ENCODE measurements around the gene SLC4A2. TPM values are rescaled to one million over a fixed set of nuclear protein-coding genes. Genes with fewer than 3 reads are reported as not detected.

SLC4A2 gene
- total RNA-seq, 3 donors from 2014 or later (not counting 1 experiment from before 2014, with no cell fraction given), result 60.4 to 87.3 (median 66.1) TPM

- DNase-seq, result no peak
- peak overlapping the region; percentile 74 for H3K4me3 Mint-ChIP-seq
- Histone ChIP-seq H3K4me1 (ENCODE audit: control insufficient read depth, insufficient read depth, low read length) (peaks cover 50% of the 10 kb centered on the region), H3K36me3 (ENCODE audit: control insufficient read depth, insufficient read depth, low read length) (no peaks in the 10 kb centered on the region), H3K4me3 (ENCODE audit: low read length) (peak overlapping the region; percentile 37), H3K27me3 (ENCODE audit: control insufficient read depth, insufficient read depth, low read length) (no peaks in the 10 kb centered on the region), H3K9me3 (ENCODE audit: control insufficient read depth, insufficient read depth, low read length) (no peaks in the 10 kb centered on the region), H3K27ac (ENCODE audit: low read length) (peak overlapping the region; percentile 62)
- no peaks in the 10 kb centered on the region for H3K36me3 Mint-ChIP-seq
- H3K4me1 Mint-ChIP-seq, result peaks cover 42 to 48% of the 10 kb centered on the region in 2 donors
- intact Hi-C loops (cut with micrococcal nuclease), result no loop called here
- TF ChIP-seq CTCF (IDR thresholded peaks at IDR 0.05), result no peak
- 38% methylated on average over 15 of the region's 16 CpGs for WGBS (ENCODE audit: insufficient coverage)
- H3K27me3 Mint-ChIP-seq (ENCODE audit: low read depth in 2 of 2), result no peaks in the 10 kb centered on the region
- peak overlapping the region; percentile 45 to 80 for H3K27ac Mint-ChIP-seq
- ATAC-seq, result no peak
- no peaks in the 10 kb centered on the region for H3K9me3 Mint-ChIP-seq
These were observed 28.8 kb downstream of the SLC4A2 start for GRCh38 chr7:151088019-151088855.

- no peak for TF ChIP-seq CTCF (IDR thresholded peaks at IDR 0.05)
- Histone ChIP-seq H3K4me1 (ENCODE audit: control insufficient read depth, insufficient read depth, low read length) (peaks cover 43% of the 10 kb centered on the region), H3K27me3 (ENCODE audit: control insufficient read depth, insufficient read depth, low read length) (no peaks in the 10 kb centered on the region), H3K4me3 (ENCODE audit: low read length) (no peak overlapping the region), H3K9me3 (ENCODE audit: control insufficient read depth, insufficient read depth, low read length) (no peaks in the 10 kb centered on the region), H3K36me3 (ENCODE audit: control insufficient read depth, insufficient read depth, low read length) (no peaks in the 10 kb centered on the region), H3K27ac (ENCODE audit: low read length) (peak overlapping the region; percentile 62)
- 30% methylated on average over 30 of the region's 30 CpGs for WGBS (ENCODE audit: insufficient coverage)
- Mint-ChIP-seq H3K4me1 (peaks cover 35 to 44% of the 10 kb centered on the region in 2 donors), H3K27ac (peak overlapping the region; percentile 45 to 74), H3K4me3 (peak overlapping the region; percentile 74), H3K36me3 (no peaks in the 10 kb centered on the region), H3K27me3 (ENCODE audit: low read depth in 2 of 2) (no peaks in the 10 kb centered on the region), H3K9me3 (no peaks in the 10 kb centered on the region)
- intact Hi-C loops (cut with micrococcal nuclease), result no loop called here
- DNase-seq (peak in 1 of 2 donors; percentile 49), ATAC-seq (peak in 2 of 3 donors; percentile 12 to 42)
These were observed 29.7 kb downstream of the SLC4A2 start for GRCh38 chr7:151088856-151089699.

- Histone ChIP-seq H3K4me3 (ENCODE audit: low read length) (no peak overlapping the region), H3K27me3 (ENCODE audit: control insufficient read depth, insufficient read depth, low read length) (no peaks in the 10 kb centered on the region), H3K9me3 (ENCODE audit: control insufficient read depth, insufficient read depth, low read length) (no peaks in the 10 kb centered on the region), H3K4me1 (ENCODE audit: control insufficient read depth, insufficient read depth, low read length) (peaks cover 43% of the 10 kb centered on the region), H3K27ac (ENCODE audit: low read length) (no peak overlapping the region), H3K36me3 (ENCODE audit: control insufficient read depth, insufficient read depth, low read length) (no peaks in the 10 kb centered on the region)
- DNase-seq (no peak), ATAC-seq (no peak)
- Mint-ChIP-seq H3K27me3 (ENCODE audit: low read depth in 2 of 2) (no peaks in the 10 kb centered on the region), H3K9me3 (no peaks in the 10 kb centered on the region), H3K4me3 (no peak overlapping the region), H3K4me1 (peaks cover 28 to 37% of the 10 kb centered on the region in 2 donors), H3K27ac (no peak overlapping the region), H3K36me3 (no peaks in the 10 kb centered on the region)
- TF ChIP-seq CTCF (IDR thresholded peaks at IDR 0.05), result no peak
- WGBS (ENCODE audit: insufficient coverage), result 92% methylated on average over 18 of the region's 22 CpGs
- intact Hi-C loops (cut with micrococcal nuclease), result no loop called here
These were observed 30.7 kb downstream of the SLC4A2 start for GRCh38 chr7:151089893-151090730.
